ENCODE results near the gene STON2.

The STON2 gene

GRCh38 chr14:81341781-81342180 lies 58.3 kb downstream of the STON2 start:
- Histone ChIP-seq H3K4me3 (ENCODE audit: insufficient read depth, low read length, poor library complexity, severe bottlenecking) (no peak overlapping the region), H2AFZ (ENCODE audit: low read depth, low read length, severe bottlenecking) (no peak overlapping the region), H3F3A (ENCODE audit: insufficient read depth) (no peaks in the 10 kb centered on the region), H4K20me1 (ENCODE audit: low read depth, low read length) (no peaks in the 10 kb centered on the region), H3K27me3 (ENCODE audit: low read length) (no peaks in the 10 kb centered on the region), H3K9me2 (replicated peaks; ENCODE audit: insufficient read depth, low read length) (no peaks in the 10 kb centered on the region), H3K36me3 (ENCODE audit: low read length) (no peaks in the 10 kb centered on the region), H3K27ac (ENCODE audit: low read depth, low read length) (no peak overlapping the region), H3K4me2 (ENCODE audit: low read depth, low read length, poor library complexity, severe bottlenecking) (no peak overlapping the region), H3K79me2 (ENCODE audit: insufficient read depth, low read length) (no peaks in the 10 kb centered on the region), H3K9ac (ENCODE audit: low read length) (no peak overlapping the region), H3K9me3 (ENCODE audit: insufficient read depth, low read length) (no peaks in the 10 kb centered on the region)
- TF ChIP-seq CTCF (IDR thresholded peaks at IDR 0.05; ENCODE audit: insufficient read depth, low read length, poor library complexity, severe bottlenecking) = no peak
- no peak for TF ChIP-seq EZH2phosphoT487 (conservative IDR thresholded peaks at IDR 0.05; ENCODE audit: low read length)

- Histone ChIP-seq H4K20me1 (ENCODE audit: low read depth, low read length) (no peaks in the 10 kb centered on the region), H3K9me2 (replicated peaks; ENCODE audit: insufficient read depth, low read length) (no peaks in the 10 kb centered on the region), H3K36me3 (ENCODE audit: low read length) (no peaks in the 10 kb centered on the region), H3K9ac (ENCODE audit: low read length) (no peak overlapping the region), H3F3A (ENCODE audit: insufficient read depth) (no peaks in the 10 kb centered on the region), H3K27me3 (ENCODE audit: low read length) (no peaks in the 10 kb centered on the region), H3K4me2 (ENCODE audit: low read depth, low read length, poor library complexity, severe bottlenecking) (no peak overlapping the region), H3K9me3 (ENCODE audit: insufficient read depth, low read length) (no peaks in the 10 kb centered on the region), H3K27ac (ENCODE audit: low read depth, low read length) (no peak overlapping the region), H3K4me3 (ENCODE audit: insufficient read depth, low read length, poor library complexity, severe bottlenecking) (no peak overlapping the region), H3K79me2 (ENCODE audit: insufficient read depth, low read length) (no peaks in the 10 kb centered on the region), H2AFZ (ENCODE audit: low read depth, low read length, severe bottlenecking) (no peak overlapping the region)
- no peak for TF ChIP-seq CTCF (IDR thresholded peaks at IDR 0.05; ENCODE audit: insufficient read depth, low read length, poor library complexity, severe bottlenecking)
- TF ChIP-seq EZH2phosphoT487 (conservative IDR thresholded peaks at IDR 0.05; ENCODE audit: low read length) = no peak
Measured at GRCh38 chr14:81341370-81341769, 58.8 kb downstream of the STON2 start.

- Histone ChIP-seq H3K9me2 (replicated peaks; ENCODE audit: insufficient read depth, low read length) (no peaks in the 10 kb centered on the region), H2AFZ (ENCODE audit: low read depth, low read length, severe bottlenecking) (no peak overlapping the region), H3K9ac (ENCODE audit: low read length) (no peak overlapping the region), H4K20me1 (ENCODE audit: low read depth, low read length) (no peaks in the 10 kb centered on the region), H3K4me3 (ENCODE audit: insufficient read depth, low read length, poor library complexity, severe bottlenecking) (no peak overlapping the region), H3K36me3 (ENCODE audit: low read length) (no peaks in the 10 kb centered on the region), H3K27me3 (ENCODE audit: low read length) (no peaks in the 10 kb centered on the region), H3K27ac (ENCODE audit: low read depth, low read length) (no peak overlapping the region), H3F3A (ENCODE audit: insufficient read depth) (no peaks in the 10 kb centered on the region), H3K4me2 (ENCODE audit: low read depth, low read length, poor library complexity, severe bottlenecking) (no peak overlapping the region), H3K79me2 (ENCODE audit: insufficient read depth, low read length) (no peaks in the 10 kb centered on the region), H3K9me3 (ENCODE audit: insufficient read depth, low read length) (no peaks in the 10 kb centered on the region)
- TF ChIP-seq CTCF (IDR thresholded peaks at IDR 0.05; ENCODE audit: insufficient read depth, low read length, poor library complexity, severe bottlenecking) = no peak
- TF ChIP-seq EZH2phosphoT487 (conservative IDR thresholded peaks at IDR 0.05; ENCODE audit: low read length) = no peak
Measured at GRCh38 chr14:81340201-81340600, 59.9 kb downstream of the STON2 start.
